Smooth muscle cell of the brain vasculature (primary cell): ENCODE data around the gene MRGPRD.

Experiments
- DNase-seq: peaks from one replicate; pipeline ENCODE4 v3.0.0-alpha.2; 2012; ENCODE audit warnings: low read depth, low spot score

The MRGPRD gene

DNA sequence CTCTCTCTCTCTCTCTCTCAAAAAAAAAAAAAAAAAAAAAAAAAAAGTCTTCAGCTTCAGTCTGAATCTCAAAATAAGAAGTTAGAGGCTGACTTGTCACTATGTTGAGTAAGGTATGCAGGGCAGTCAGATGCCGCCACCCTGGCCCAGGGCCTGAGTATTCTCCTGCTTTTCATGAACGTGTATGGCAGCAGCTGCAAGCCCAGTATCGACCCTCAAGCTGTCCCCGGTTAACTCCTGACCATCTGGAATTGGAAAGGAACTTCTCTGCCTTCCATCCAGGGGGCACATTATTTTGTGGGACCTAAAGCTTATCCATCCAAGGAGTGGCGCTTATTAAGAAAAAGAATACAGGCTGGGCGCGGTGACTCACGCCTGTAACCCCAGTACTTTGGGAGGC lies 11.4 kb downstream of the MRGPRD start:
- no peak for DNase-seq

- DNase-seq, result no peak
Observed at GRCh38 chr11:68968306-68969250, 12.2 kb downstream of the MRGPRD start.

DNA sequence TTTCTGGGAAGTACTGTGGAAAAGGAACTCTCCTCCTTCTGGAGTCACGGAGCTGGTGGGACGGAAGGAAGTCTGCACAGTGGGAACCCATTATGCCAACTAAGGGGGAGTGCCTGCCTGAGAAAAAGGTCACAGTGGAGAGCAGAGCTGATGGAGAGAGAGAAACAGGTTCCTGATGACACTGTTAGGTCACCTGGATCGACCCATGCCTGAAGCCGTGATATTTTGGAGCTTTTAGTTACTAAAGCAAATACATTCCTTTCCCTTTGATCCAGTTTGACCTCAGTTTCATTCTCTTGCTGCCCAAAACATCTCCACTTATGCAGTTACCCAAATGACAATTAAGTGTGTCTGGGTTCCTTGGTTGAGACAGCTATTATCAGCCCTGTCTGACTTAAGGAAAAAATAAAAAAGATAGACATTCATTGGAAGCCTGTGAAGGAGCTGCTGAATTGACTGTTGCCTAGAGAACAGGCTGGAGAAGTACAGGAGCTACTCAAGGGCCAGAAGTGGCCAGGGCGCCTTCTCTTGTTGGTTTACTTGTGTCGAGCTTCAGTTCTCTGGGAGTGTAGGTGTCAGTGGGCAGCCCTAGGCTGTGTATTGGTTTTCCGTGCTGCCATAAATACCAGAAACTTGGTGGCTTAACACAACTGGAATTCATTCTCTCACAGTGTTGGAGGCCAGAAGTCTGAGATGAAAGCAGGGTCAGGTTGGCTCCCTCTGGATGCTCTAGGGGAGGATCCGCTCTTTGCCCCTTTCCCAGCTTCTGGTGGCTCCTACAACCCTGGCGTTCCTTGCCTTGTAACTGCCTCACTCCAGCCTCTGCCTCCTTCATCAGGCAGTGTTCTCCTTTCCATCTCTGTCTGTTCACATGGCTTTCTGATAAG lies 13.6 kb downstream of the MRGPRD start:
- DNase-seq, result no peak

DNA sequence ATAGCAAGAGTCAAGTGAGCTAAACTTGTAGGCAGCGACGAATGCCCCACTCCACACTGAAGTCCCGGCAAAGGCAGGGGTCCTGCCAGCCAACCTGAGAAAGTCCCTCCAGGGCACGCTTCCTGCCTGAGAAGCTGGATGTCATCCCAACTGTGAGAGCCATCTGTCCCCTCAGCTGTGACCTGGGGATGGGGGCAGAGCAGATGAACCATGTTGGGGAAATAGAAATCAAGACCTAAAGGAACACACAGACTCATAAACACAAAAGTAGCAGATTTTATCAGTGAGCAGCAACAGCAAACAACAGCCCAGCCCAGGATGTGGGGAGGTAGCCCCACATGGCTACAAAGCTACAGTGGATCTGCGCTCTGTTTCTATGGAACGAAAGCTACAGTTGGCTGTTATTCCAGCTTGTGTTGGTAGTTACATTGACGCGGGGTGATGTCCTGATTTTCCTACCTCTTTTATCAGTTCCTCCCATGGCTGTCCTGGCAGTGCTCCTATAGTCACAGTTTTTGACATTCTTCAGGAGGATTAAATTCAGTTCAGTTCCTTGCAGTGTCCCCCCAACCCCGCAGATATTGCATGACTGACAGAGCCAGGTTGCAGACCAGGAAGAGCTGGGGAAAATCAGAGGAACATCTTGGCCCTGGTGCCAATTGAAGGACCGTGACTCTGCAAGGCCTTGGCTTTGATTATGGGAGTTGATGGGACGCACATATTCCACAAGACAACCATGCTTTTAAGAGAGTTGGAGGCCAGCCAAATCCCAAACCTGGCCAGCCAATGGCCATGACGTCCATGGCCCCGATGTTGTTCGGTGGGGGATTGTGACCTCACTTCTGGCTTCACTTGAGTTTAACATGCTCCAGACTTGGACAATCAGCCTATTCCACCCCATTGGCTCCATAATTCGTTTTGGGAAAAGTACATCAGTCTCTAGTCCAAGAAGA lies 14.6 kb downstream of the MRGPRD start:
- DNase-seq, result no peak

DNA sequence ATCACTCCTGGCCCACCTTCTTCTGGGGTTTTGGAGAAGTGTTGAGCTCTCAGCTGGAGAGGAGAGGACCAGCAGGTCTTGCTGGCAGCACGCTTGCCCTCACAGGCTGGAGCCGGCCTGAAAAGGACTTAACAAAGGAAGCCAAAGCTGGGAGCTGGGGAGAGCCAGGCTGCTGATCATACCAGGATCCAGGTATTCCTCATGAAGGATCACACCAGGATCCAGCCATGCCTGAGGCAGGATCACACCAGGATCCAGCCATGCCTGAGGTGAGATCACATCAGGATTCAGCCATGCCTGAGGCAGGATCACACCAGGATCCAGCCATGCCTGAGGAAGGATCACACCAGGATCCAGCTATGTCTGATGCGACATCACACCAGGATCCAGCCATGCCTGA lies 17.0 kb downstream of the MRGPRD start:
- DNase-seq, result no peak

GRCh38 chr11:68962527-68963250 lies 18.1 kb downstream of the MRGPRD start:
- DNase-seq, result no peak

DNA sequence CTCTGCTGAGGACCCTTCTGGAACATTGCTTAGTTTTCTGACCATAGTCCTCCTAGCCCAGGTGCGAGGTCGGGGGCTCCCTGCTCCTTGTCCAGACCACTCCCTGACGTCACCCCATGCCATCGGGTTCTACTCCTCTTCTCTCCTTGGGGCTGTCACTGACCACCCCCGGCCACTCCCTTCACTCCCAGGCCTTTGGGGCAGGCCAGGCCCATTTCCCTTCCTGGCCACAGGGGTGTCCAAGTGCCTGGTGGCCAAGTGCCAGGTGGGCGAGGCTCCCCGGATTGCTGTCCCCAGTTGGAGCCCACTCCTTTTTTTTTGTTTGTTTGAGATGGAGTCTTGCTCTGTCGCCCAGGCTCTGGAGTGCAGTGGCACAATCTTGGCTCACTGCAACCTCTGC lies 19.5 kb downstream of the MRGPRD start:
- no peak for DNase-seq

DNA sequence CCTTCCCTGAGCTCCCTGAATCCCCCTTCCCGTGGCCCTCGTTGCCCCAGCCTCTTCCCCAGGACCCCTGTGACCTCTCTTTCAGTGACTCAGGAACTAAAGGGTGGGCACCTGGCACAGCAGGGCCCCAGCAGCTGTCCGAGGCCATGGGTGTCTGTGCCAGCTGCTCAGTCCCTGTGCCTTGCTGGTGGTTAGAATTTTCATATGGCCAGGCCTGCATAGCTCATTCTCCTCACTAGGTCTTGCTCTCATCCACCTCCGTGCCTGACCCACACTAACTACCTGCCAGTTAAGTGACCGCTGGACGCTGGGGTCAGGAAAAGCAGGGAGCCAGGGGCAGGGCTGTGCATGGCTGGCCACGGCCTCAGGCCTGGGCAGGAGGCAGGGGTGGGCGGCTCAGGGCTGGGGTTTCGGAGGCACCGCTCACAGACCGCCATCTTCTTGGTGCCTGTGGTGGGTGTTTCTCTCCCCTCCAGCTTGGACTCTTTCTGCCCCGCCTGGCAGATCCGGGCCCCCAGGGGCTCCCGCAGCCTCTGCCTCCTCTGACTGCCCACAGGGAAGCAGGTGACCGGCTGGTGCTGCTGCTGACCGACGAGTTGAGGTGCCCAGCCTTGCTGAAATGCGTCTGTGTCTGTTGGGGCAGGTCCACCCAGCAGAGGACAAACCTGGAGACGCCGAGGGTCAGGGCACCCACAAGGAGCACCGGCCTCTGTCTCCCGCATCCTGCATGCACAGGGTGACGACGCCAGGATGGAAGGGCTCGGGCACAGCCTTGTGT lies 20.3 kb downstream of the MRGPRD start:
- no peak for DNase-seq

DNA sequence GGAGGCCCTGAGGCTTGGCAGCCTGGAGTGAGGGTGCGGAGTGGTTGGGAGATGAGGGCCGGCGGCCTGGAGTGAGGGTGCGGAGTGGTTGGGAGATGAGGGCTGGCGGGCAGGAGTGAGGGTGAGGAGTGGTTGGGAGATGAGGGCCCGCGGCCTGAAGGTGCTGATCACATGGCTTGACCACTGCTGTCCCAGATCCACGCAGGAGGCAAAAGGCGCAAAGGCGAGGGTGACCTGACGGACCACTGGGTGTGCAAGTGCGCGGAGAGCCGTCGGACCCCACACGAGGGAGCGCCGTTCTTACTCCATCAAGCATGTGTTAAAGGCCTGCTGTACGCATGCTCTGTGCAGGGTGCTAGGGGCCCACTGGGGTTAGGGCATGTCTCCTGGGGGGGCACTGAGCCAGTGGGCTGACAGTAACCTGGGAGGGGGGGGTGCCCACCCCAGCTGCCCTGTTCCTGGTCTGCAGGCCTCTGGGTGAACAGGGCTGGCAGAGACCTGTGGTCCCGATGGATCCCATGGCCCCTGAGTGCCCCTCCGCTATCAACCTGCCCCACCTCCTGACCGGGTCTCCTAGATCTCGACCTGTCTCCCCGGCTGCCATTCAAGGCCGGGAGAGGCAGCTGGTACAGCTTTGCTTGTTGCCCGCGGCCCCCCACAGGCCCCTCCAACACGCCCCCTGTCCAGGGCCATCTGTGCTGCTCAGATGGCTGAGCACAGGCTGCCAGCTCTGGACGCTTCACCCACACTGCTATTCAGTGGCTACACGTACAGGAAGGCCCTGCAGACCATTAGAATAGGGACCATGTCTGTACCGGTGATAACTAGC lies 21.1 kb downstream of the MRGPRD start:
- no peak for DNase-seq

DNA sequence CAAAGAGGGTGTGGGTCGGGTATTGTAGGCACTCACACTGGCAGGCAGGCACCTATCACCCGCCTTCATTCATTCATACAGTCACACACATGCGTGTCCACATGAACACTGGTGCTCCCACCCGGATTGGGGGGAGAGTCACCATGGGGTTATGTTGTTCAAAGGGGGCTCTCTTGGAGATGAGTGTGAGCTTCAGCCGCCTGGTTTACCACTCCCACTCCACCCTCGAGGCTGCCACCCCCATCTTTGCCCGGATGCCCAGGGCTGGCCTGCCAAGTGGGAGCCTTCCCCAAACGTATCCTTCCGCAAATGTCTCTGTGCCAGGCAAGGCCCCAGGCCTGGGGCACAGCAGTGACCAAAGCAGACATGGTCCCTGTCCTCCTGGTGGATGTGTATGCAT lies 22.6 kb downstream of the MRGPRD start:
- DNase-seq, result no peak

- no peak for DNase-seq
Observed at GRCh38 chr11:68956547-68957254, 24.1 kb downstream of the MRGPRD start.

GRCh38 chr11:68956142-68956541 lies 24.6 kb downstream of the MRGPRD start:
- DNase-seq, result no peak

- no peak for DNase-seq
Observed at GRCh38 chr11:68955607-68955958, 25.2 kb downstream of the MRGPRD start.

DNA sequence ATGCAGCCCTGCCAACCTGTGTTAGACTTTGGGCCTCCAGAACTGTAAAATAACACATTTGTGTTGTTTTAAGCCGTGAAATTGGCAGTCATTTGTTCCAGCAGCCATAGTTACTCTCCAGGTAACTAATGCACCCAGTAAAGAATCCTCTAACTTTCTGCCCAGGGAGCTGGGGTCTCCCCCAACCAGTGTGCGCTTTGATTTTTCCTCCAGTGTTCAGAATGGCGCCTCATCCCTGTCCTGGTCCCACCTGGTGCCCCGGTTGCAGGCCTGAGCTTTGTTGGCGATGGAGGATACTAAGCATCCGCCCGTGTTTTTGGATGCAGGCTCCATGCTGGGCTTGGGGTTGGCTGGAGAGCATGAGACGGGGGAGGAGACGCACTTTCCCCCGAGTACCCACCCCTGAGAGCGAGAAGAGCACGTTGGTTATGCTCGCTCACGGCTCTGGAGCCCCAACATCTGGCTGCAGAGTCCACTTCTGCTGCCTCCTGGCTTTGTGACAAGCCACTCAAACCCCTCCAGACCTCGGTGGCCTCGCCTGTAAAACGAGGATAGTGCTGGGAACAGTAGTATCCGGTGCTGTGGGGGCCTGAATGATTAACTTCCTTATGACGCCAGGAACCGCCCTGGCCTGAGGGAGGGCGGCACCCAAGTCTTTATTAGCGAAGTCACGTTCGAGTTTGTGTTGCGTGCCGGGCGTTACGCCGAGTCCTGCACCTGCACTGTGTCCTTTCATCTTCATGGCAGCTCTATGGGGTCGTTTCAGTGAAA lies 25.8 kb downstream of the MRGPRD start:
- no peak for DNase-seq

DNA sequence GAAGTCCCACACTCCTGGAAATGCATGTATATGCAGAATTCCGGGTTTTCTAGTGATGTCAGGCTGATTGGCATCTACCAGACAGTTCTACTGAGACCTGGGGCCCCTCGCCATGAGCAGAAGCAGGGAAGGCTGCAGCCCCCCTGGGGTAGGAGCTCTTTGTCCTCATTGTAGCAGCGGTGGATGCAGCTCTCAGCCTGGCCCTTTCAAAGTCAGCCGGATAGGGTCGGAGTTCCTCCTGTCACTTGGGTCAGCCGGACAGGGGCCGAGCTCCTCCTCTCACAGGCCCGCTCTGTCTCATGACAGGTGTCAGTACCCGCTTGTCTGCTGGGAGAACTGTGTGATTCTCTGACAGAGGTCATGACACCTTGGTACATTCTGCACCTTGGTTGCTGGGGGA lies 30.0 kb downstream of the MRGPRD start:
- DNase-seq, result no peak

DNA sequence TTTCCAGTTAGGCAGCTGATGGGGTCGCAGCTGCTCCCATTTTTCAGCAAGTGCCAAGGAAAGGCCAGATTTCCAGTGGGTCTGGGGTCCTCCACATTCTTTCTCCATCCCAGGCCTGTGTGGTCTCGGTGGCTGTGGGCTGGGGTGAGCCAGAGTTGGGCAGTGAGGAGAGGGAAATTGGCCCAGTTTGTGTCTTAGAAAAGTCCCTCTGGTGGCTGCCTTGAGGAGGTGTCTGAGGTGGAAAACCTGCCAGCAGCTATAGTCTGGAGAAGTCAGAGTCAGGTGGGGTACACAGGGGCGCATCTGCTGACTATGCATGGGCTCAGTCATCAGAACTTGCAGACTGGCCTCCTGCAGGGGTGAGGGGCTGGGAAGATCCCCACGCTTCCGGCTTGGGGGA lies 30.5 kb downstream of the MRGPRD start:
- no peak for DNase-seq

- no peak for DNase-seq
Observed at GRCh38 chr11:68948935-68949334, 31.9 kb downstream of the MRGPRD start.

- DNase-seq, result no peak
Observed at GRCh38 chr11:68948496-68948895, 32.3 kb downstream of the MRGPRD start.
